ENCODE measurements around the gene SLC12A2.

DNA sequence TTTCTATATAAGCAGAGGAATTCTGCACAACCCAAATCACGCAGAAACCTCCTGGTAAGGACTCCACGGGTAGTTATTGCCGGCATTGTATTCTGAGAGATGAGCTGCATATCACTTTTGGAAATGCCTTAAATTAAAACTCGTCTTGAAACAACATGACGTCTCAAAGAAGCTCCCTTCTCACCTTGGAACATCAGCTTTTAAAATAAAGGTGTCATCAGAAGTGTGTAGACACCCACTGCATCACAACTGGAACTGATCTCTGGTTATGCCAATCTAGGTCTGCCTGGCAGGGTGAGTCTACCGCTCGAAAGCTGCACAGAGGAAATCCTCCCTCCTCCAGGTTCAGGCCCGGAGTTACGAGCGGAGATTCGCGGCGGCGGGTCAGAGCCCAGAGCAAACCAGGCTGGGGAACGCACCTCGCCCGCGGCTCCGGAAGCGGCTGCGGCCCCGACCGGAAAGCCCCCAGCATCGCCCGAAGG lies 974 bp upstream of the SLC12A2 start:
- TF ChIP-seq CTCF (IDR thresholded peaks at IDR 0.05) (no peak), POLR2A (IDR thresholded peaks at IDR 0.05) (peak in 1 of 2 donors; percentile 9)

Data from uterus (tissue), 2 donors.